GM11168 (cell line): ENCODE results near the gene DGKQ.

Experiments used
- in situ Hi-C: fragments of 300-500 bp; cut with MboI; formaldehyde crosslinking; loops from one replicate; pipeline ENCODE4 v1.12.0; 2022; ENCODE audit warnings: low sequenced_read_pairs; ENCODE audit not compliant: unreplicated experiment

The DGKQ gene

DNA sequence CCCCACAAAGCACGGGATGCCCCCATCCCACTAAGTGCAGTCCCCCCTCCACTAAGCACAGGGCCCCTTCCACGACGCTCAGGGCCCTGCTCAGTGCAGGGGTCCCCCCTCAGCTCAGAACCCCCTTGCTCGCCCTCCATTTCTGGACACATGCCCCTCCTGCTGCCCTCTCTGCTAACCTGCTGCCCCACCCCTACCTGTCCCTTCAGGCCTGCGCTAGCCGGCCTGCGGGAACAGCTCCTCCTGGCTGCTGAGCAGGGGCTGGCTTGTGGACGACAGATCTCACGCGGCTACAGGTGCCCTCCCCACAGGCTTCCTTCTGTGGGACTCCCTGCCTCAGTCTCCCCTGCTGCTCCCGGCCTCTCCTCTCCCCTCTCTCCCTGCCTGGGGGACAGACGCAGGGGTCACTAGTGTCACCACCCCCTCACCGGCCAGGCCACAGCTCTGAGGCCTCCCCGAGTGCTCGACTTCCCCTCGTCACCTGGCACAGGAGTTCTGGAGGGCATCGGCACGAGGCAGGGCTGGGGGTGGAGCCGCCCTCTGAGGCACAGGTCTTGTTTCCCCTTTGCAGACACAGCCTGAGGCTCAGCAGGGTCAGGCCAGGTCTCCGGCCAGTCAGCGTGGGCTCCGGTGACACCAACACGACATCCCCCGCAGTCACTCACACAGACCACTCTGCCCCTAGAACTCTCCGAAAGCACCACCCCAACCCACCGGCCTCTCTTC is 62.8 kb downstream of the DGKQ start:
- in situ Hi-C loops: no loop called here

DNA sequence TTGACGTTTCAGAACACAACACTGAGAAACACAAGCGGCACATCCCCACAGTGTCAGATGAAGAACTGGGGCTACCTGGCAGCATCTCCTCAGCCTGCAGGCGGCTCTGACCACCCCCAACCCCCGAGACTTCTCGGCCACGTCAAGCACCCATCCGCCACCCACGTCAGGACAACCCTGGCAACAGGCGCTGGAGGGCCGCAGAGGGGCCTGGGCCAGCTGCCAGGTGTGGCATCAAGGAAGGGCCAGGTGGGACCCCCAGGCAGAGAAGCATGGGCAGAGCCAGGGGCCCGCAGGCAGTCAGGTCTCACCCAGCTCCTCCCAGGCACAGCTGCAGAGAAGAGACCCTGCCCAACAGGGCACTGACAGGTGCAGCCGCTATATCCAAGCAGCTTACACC is 63.5 kb downstream of the DGKQ start:
- in situ Hi-C loops: no loop called here

DNA sequence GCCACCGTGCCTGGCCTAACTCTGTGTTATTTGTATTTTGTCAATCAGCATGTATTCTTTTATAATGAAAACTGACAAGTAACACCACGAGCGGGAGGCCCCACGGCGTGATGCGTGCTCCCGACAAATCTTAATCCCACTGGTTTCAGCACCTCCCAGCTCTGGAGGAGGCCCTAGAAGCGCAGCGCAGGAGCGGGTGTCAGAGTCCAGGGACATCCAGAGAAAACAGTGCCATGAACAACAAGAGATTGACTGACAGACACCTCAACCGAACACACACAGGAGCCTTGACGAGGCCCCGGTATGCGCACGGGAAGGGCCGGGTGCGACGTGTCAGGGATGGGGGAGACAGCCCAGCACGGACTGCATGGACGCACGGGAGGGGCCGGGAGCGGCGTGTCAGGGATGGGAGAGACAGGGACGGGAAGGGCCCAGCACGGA is 64.2 kb downstream of the DGKQ start:
- in situ Hi-C loops: no loop called here
